Measurements from ENCODE around the gene LRRC14B.
"Not testable (repeated sequence)": the region's sequence is repeated elsewhere in the genome, so short reads cannot be mapped to it uniquely, and the experiment has no call there.

LRRC14B gene

GRCh38 chr5:215256-215655 is 24.0 kb downstream of the LRRC14B start:
- not testable (repeated sequence) for DNase-seq

- not testable (repeated sequence) for DNase-seq
Measured at GRCh38 chr5:216076-216475, 24.8 kb downstream of the LRRC14B start.

GRCh38 chr5:217494-218456 is 26.5 kb downstream of the LRRC14B start, which contains the start of the genes CCDC127 and SDHA:
CCDC127 (minus strand) TSS chr5:218153; CDS start chr5:216849, 1,304 bp downstream.
SDHA (plus strand) TSS chr5:218320; CDS start chr5:218356, 36 bp downstream.
- peak; percentile 98 to 99 for DNase-seq

GRCh38 chr5:218457-219291 is 27.4 kb downstream of the LRRC14B start:
- peak; percentile 28 to 35 for DNase-seq

GRCh38 chr5:219460-219863 is 28.2 kb downstream of the LRRC14B start:
- peak; percentile 24 to 31 for DNase-seq

GRCh38 chr5:219991-220390 is 28.7 kb downstream of the LRRC14B start:
- DNase-seq, result peak in 1 of 2 donors; percentile 16

- not testable (repeated sequence) for DNase-seq
Measured at GRCh38 chr5:222951-223715, 31.8 kb downstream of the LRRC14B start.

- no peak for DNase-seq
Measured at GRCh38 chr5:223791-224190, 32.5 kb downstream of the LRRC14B start.

- DNase-seq, result no peak
Measured at GRCh38 chr5:225334-225733, 34.0 kb downstream of the LRRC14B start.

GRCh38 chr5:227375-227774 is 36.1 kb downstream of the LRRC14B start:
- DNase-seq, result not testable (repeated sequence)

- DNase-seq, result no peak
Measured at GRCh38 chr5:228886-229285, 37.6 kb downstream of the LRRC14B start.

GRCh38 chr5:230711-231110 is 39.4 kb downstream of the LRRC14B start:
- DNase-seq, result no peak

GRCh38 chr5:231661-232060 is 40.4 kb downstream of the LRRC14B start:
- no peak for DNase-seq

- not testable (repeated sequence) for DNase-seq
Measured at GRCh38 chr5:233426-233825, 42.1 kb downstream of the LRRC14B start.

- DNase-seq, result no peak
Measured at GRCh38 chr5:234450-234849, 43.2 kb downstream of the LRRC14B start.

GRCh38 chr5:235527-235926 is 44.2 kb downstream of the LRRC14B start:
- not testable (repeated sequence) for DNase-seq

GRCh38 chr5:237931-238330 is 46.6 kb downstream of the LRRC14B start:
- not testable (repeated sequence) for DNase-seq

GRCh38 chr5:240550-240949 is 49.3 kb downstream of the LRRC14B start:
- DNase-seq, result not testable (repeated sequence)

- not testable (repeated sequence) for DNase-seq
Measured at GRCh38 chr5:241045-241669, 49.9 kb downstream of the LRRC14B start.

- DNase-seq, result peak in 1 of 2 donors; percentile 45
Measured at GRCh38 chr5:243683-244367, 52.5 kb downstream of the LRRC14B start.

- not testable (repeated sequence) for DNase-seq
Measured at GRCh38 chr5:245717-246116, 54.4 kb downstream of the LRRC14B start.
